Parathyroid adenoma (tissue), 2 donors: ENCODE data around the gene RAPGEF6.

Experiments
- H2AFZ ChIP-seq: fragments of 300-600 bp; sonication (generic); one replicate; pipeline ENCODE4 v1.7.0; 2017; ENCODE audit warnings: antibody characterized with exemption, mild to moderate bottlenecking
- H3K27ac ChIP-seq: fragments of 300-600 bp; sonication (generic); one replicate; pipeline ENCODE4 v1.7.0; 2017
- H3K27me3 ChIP-seq: fragments of 300-600 bp; sonication (generic); one replicate; pipeline ENCODE4 v1.7.0; 2017; ENCODE audit warnings: low read length; ENCODE audit not compliant: control insufficient read depth, insufficient read depth
- H3K36me3 ChIP-seq: fragments of 300-600 bp; sonication (generic); one replicate; pipeline ENCODE4 v1.7.0; 2017; ENCODE audit warnings: low read length; ENCODE audit not compliant: control insufficient read depth, insufficient read depth
- H3K4me1 ChIP-seq: fragments of 300-600 bp; sonication (generic); one replicate; pipeline ENCODE4 v1.7.0; 2017; ENCODE audit warnings: control low read depth
- H3K4me2 ChIP-seq: fragments of 300-600 bp; sonication (generic); one replicate; pipeline ENCODE4 v1.7.0; 2017; ENCODE audit warnings: low read length
- H3K4me3 ChIP-seq: fragments of 300-600 bp; sonication (generic); one replicate; pipeline ENCODE4 v1.7.0; 2017; ENCODE audit warnings: low read depth, low read length
- H3K79me2 ChIP-seq: fragments of 300-600 bp; sonication (generic); one replicate; pipeline ENCODE4 v1.7.0; 2017; ENCODE audit warnings: control low read depth
- H3K9ac ChIP-seq: fragments of 300-600 bp; sonication (generic); one replicate; pipeline ENCODE4 v1.7.0; 2017; ENCODE audit warnings: mild to moderate bottlenecking
- H3K9me3 ChIP-seq: fragments of 300-600 bp; sonication (generic); one replicate; pipeline ENCODE4 v1.7.0; 2017; ENCODE audit warnings: low read length; ENCODE audit not compliant: control insufficient read depth
- TF ChIP-seq, protein P1 (sequence below): fragments of 300-600 bp; sonication (generic); IDR thresholded peaks from one replicate; pipeline ENCODE4 v1.7.0; 2017; ENCODE audit warnings: antibody characterized with exemption, mild to moderate bottlenecking
- donor health status: primary hyperparathyroidism.

Gene RAPGEF6

GRCh38 chr5:131481569-131481968, 153.5 kb downstream of the RAPGEF6 start:
- H3K4me1 ChIP-seq = no peaks in the 10 kb centered on the region
- H3K36me3 ChIP-seq = no peaks in the 10 kb centered on the region
- no peaks in the 10 kb centered on the region for H3K79me2 ChIP-seq
- H3K9ac ChIP-seq = no peak overlapping the region
- H3K27me3 ChIP-seq = no peaks in the 10 kb centered on the region
- H3K27ac ChIP-seq = no peak overlapping the region
- TF ChIP-seq, protein P1, sequence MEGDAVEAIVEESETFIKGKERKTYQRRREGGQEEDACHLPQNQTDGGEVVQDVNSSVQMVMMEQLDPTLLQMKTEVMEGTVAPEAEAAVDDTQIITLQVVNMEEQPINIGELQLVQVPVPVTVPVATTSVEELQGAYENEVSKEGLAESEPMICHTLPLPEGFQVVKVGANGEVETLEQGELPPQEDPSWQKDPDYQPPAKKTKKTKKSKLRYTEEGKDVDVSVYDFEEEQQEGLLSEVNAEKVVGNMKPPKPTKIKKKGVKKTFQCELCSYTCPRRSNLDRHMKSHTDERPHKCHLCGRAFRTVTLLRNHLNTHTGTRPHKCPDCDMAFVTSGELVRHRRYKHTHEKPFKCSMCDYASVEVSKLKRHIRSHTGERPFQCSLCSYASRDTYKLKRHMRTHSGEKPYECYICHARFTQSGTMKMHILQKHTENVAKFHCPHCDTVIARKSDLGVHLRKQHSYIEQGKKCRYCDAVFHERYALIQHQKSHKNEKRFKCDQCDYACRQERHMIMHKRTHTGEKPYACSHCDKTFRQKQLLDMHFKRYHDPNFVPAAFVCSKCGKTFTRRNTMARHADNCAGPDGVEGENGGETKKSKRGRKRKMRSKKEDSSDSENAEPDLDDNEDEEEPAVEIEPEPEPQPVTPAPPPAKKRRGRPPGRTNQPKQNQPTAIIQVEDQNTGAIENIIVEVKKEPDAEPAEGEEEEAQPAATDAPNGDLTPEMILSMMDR = no peak
- H3K4me3 ChIP-seq = no peak overlapping the region
- H3K4me2 ChIP-seq = no peak overlapping the region
- no peak overlapping the region for H2AFZ ChIP-seq
- H3K9me3 ChIP-seq = no peaks in the 10 kb centered on the region

DNA sequence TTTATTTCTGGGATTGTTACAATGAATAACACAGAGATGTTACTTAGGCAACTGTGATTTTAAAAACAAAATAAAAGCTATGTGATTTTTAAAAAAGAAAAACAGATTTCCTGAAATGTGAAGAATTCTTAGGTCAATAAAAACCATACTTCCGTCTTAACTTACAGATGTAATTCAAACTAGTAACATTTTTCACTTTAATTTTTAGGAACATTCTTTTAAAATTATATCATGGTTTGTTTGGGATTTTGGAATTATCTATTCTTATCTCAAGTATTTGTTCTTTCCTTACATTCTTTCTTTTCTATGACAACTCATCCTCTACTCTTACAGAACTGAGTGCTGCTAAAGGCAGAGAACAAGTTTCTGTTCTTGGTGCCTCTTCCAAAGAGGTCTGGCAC, 159.5 kb downstream of the RAPGEF6 start:
- no peaks in the 10 kb centered on the region for H3K4me1 ChIP-seq
- no peaks in the 10 kb centered on the region for H3K36me3 ChIP-seq
- no peaks in the 10 kb centered on the region for H3K9me3 ChIP-seq
- H2AFZ ChIP-seq = no peak overlapping the region
- H3K27ac ChIP-seq = no peak overlapping the region
- H3K79me2 ChIP-seq = no peaks in the 10 kb centered on the region
- H3K9ac ChIP-seq = no peak overlapping the region
- H3K4me2 ChIP-seq = no peak overlapping the region
- TF ChIP-seq, protein P1 = no peak
- no peak overlapping the region for H3K4me3 ChIP-seq
- no peaks in the 10 kb centered on the region for H3K27me3 ChIP-seq

- Histone ChIP-seq H3K4me1 (no peaks in the 10 kb centered on the region), H2AFZ (no peak overlapping the region), H3K79me2 (no peaks in the 10 kb centered on the region), H3K36me3 (no peaks in the 10 kb centered on the region), H3K4me3 (no peak overlapping the region), H3K27ac (no peak overlapping the region), H3K4me2 (no peak overlapping the region), H3K27me3 (no peaks in the 10 kb centered on the region), H3K9ac (no peak overlapping the region), H3K9me3 (no peaks in the 10 kb centered on the region)
- TF ChIP-seq, protein P1 = no peak
These were observed 161.3 kb downstream of the RAPGEF6 start for GRCh38 chr5:131473731-131474130.

DNA sequence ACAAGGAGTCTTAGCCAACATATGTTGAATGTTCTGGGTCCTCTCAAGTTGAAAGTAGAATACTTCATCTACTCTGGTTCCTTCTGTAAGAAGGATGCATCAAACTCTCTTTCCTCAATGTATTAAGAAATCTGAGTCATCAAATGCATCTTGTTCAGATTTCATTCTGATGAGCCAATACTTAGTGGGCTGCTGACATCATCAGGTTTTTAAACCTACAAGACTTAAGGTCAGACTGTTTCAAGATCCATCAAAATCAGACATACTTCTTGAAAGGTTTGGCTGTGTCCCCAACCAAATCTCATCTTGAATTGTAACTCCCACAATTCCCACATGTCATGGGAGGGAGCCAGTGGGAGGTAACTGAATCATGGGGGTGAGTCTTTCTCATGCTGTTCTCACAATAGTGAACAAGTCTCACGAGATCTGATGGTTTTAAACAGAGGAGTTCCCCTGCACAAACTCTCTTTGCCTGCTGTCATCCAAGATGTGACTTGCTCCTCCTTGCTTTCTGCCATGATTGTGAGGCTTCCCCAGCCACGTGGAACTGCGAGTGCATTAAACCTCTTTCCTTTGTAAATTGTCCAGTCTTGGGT, 168.8 kb downstream of the RAPGEF6 start:
- Histone ChIP-seq H3K9ac (no peak overlapping the region), H3K4me1 (no peaks in the 10 kb centered on the region), H3K36me3 (no peaks in the 10 kb centered on the region), H3K9me3 (no peaks in the 10 kb centered on the region), H2AFZ (no peak overlapping the region), H3K4me3 (no peak overlapping the region), H3K4me2 (no peak overlapping the region), H3K79me2 (no peaks in the 10 kb centered on the region), H3K27me3 (no peaks in the 10 kb centered on the region), H3K27ac (no peak overlapping the region)
- TF ChIP-seq, protein P1 = no peak

GRCh38 chr5:131463656-131464055, 171.4 kb downstream of the RAPGEF6 start:
- Histone ChIP-seq H3K9me3 (no peaks in the 10 kb centered on the region), H3K4me3 (no peak overlapping the region), H3K27me3 (no peaks in the 10 kb centered on the region), H3K36me3 (no peaks in the 10 kb centered on the region), H2AFZ (no peak overlapping the region), H3K9ac (no peak overlapping the region), H3K4me1 (no peaks in the 10 kb centered on the region), H3K79me2 (no peaks in the 10 kb centered on the region), H3K4me2 (no peak overlapping the region), H3K27ac (no peak overlapping the region)
- TF ChIP-seq, protein P1 = no peak
